MCF 10A (cell line): ENCODE data around the gene CNKSR2. TPM values are rescaled to one million over a fixed set of nuclear protein-coding genes. Genes with fewer than 3 reads are reported as not detected.

Source experiments
- BruUV-seq: library from RNA; stranded (reverse); fragments of 400-500 nt; replicated peaks from 2 replicates; lab custom pipeline; 2021; lab: Mats Ljungman, UMichigan
- CTCF ChIA-PET: fragments of 300-600 bp; sonication (Branson Sonifier 250); formaldehyde crosslinking; extraction: SDS; loops from one replicate; lab custom pipeline; 2021; ENCODE audit warnings: antibody characterized with exemption, inconsistent platforms; lab: Yijun Ruan, JAX
- POLR2A ChIA-PET: fragments of 300-600, 350-650 bp; sonication (Branson Sonifier 250); formaldehyde crosslinking; extraction: SDS; loops from one replicate; lab custom pipeline; 2020; ENCODE audit warnings: antibody characterized with exemption, inconsistent platforms; lab: Yijun Ruan, JAX
- DNase-seq: peaks from one replicate; pipeline ENCODE4 v3.0.0-alpha.2; 2018; ENCODE audit not compliant: unreplicated experiment
- H3K27ac Mint-ChIP-seq: one replicate; pipeline ENCODE4 v1.8.0; 2022; ENCODE audit warnings: mild to moderate bottlenecking, low read depth, mixed read lengths; ENCODE audit not compliant: unreplicated experiment
- H3K27me3 Mint-ChIP-seq: one replicate; pipeline ENCODE4 v1.8.0; 2022; ENCODE audit warnings: mixed read lengths; ENCODE audit not compliant: insufficient read depth, unreplicated experiment
- H3K36me3 Mint-ChIP-seq: one replicate; pipeline ENCODE4 v1.8.0; 2022; ENCODE audit warnings: mild to moderate bottlenecking, moderate library complexity, mixed read lengths; ENCODE audit not compliant: insufficient read depth, unreplicated experiment
- H3K4me1 Mint-ChIP-seq: one replicate; pipeline ENCODE4 v1.8.0; 2022; ENCODE audit warnings: mixed read lengths; ENCODE audit not compliant: insufficient read depth, unreplicated experiment
- H3K4me3 Mint-ChIP-seq: one replicate; pipeline ENCODE4 v1.8.0; 2022; ENCODE audit warnings: mild to moderate bottlenecking, moderate library complexity, mixed read lengths; ENCODE audit not compliant: unreplicated experiment
- H3K9me3 Mint-ChIP-seq: one replicate; pipeline ENCODE4 v1.8.0; 2022; ENCODE audit warnings: mixed read lengths; ENCODE audit not compliant: unreplicated experiment
- intact Hi-C: fragments of 100-400 bp; cut with micrococcal nuclease; formaldehyde crosslinking; loops from 2 replicates; pipeline ENCODE4 v1.14.1; 2022
- total RNA-seq: library from RNA; stranded (reverse); gene quantifications from 2 replicates; pipeline ENCODE4 v1.2.3, GENCODE V29; 2022
- TF ChIP-seq, protein P1 (sequence below): fragments of 200-600 bp; IDR thresholded peaks from one replicate; pipeline ENCODE4 v1.8.0; 2022; ENCODE audit warnings: antibody characterized with exemption, mild to moderate bottlenecking; ENCODE audit not compliant: unreplicated experiment

Gene CNKSR2
- total RNA-seq, 1 experiment from 2014 or later: not detected

DNA sequence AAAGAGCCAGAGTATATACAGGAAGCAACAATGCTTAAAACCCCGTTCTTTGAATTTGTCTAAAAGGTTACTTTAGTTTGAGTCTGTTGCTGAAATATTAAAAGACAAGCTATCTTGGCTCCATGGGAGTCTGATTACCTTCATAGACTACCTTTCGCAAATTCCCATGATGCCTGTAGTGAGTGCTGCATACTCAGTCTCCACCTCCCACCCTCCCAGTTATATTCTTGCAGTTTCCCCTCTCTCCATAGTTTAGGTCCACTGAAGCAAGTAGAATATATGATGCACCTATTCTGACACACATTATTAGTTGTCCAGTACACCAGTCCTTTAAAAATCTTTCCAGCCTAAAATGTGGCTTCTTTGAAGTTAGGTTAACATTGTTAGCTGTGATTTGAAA, 2.4 kb downstream of the CNKSR2 start:
- no peak for DNase-seq
- Mint-ChIP-seq H3K27ac (no peak overlapping the region), H3K27me3 (peaks cover 59% of the 10 kb centered on the region), H3K4me1 (no peaks in the 10 kb centered on the region), H3K4me3 (no peak overlapping the region), H3K36me3 (no peaks in the 10 kb centered on the region), H3K9me3 (no peaks in the 10 kb centered on the region)
- TF ChIP-seq, protein P1, sequence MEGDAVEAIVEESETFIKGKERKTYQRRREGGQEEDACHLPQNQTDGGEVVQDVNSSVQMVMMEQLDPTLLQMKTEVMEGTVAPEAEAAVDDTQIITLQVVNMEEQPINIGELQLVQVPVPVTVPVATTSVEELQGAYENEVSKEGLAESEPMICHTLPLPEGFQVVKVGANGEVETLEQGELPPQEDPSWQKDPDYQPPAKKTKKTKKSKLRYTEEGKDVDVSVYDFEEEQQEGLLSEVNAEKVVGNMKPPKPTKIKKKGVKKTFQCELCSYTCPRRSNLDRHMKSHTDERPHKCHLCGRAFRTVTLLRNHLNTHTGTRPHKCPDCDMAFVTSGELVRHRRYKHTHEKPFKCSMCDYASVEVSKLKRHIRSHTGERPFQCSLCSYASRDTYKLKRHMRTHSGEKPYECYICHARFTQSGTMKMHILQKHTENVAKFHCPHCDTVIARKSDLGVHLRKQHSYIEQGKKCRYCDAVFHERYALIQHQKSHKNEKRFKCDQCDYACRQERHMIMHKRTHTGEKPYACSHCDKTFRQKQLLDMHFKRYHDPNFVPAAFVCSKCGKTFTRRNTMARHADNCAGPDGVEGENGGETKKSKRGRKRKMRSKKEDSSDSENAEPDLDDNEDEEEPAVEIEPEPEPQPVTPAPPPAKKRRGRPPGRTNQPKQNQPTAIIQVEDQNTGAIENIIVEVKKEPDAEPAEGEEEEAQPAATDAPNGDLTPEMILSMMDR: no peak
- CTCF ChIA-PET: no interaction called here
- no TSS peak for BruUV-seq
- intact Hi-C loops: no loop called here
- POLR2A ChIA-PET: no interaction called here

- H3K27ac Mint-ChIP-seq: no peak overlapping the region
- H3K9me3 Mint-ChIP-seq: no peaks in the 10 kb centered on the region
- no peak for DNase-seq
- no peaks in the 10 kb centered on the region for H3K4me1 Mint-ChIP-seq
- no TSS peak for BruUV-seq
- no peak overlapping the region for H3K4me3 Mint-ChIP-seq
- intact Hi-C loops: no loop called here
- no peaks in the 10 kb centered on the region for H3K36me3 Mint-ChIP-seq
- POLR2A ChIA-PET: no interaction called here
- CTCF ChIA-PET: no interaction called here
- TF ChIP-seq, protein P1: no peak
- H3K27me3 Mint-ChIP-seq: peaks cover 48% of the 10 kb centered on the region
These were observed 5.8 kb downstream of the CNKSR2 start for GRCh38 chrX:21379991-21380390.

DNA sequence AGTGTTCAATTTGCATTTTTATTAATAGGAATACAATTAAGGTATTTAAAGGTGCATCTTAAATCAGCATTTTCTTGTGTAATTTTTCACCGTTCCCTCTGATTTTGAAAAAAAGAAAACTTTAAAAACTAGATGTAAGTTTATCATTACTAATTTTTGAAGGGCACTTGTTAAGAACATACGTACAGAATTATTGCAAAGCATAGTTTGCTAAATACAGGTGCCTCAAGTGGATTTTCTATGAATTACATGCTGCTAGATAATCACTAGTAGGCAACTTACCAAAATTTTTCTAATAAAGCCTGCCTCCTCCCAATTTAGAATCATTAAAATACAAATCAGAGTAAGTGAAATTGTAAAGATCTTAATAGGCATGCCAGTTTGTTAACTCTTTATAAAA, 8.5 kb downstream of the CNKSR2 start:
- no peak overlapping the region for H3K4me3 Mint-ChIP-seq
- ChIA-PET POLR2A (no interaction called here), CTCF (interaction anchor here (0.6 kb wide), 1 partner anchor 896 kb away, joined by 4 read pairs; no protein-coding TSS in a partner anchor)
- TF ChIP-seq, protein P1: peak; percentile 34
- no peaks in the 10 kb centered on the region for H3K4me1 Mint-ChIP-seq
- intact Hi-C loops: no loop called here
- no peaks in the 10 kb centered on the region for H3K36me3 Mint-ChIP-seq
- no peaks in the 10 kb centered on the region for H3K9me3 Mint-ChIP-seq
- no peak overlapping the region for H3K27ac Mint-ChIP-seq
- no TSS peak for BruUV-seq
- DNase-seq: no peak
- peaks cover 26% of the 10 kb centered on the region for H3K27me3 Mint-ChIP-seq

GRCh38 chrX:21383546-21383945, 9.3 kb downstream of the CNKSR2 start:
- no TSS peak for BruUV-seq
- Mint-ChIP-seq H3K27me3 (peaks cover 18% of the 10 kb centered on the region), H3K4me3 (no peak overlapping the region), H3K4me1 (no peaks in the 10 kb centered on the region), H3K9me3 (no peaks in the 10 kb centered on the region), H3K27ac (no peak overlapping the region), H3K36me3 (no peaks in the 10 kb centered on the region)
- no peak for DNase-seq
- intact Hi-C loops: no loop called here
- TF ChIP-seq, protein P1: no peak
- CTCF ChIA-PET: interaction anchor here (0.6 kb wide), 1 partner anchor 897 kb away, joined by 4 read pairs; no protein-coding TSS in a partner anchor
- POLR2A ChIA-PET: no interaction called here
